Kidney (tissue), 14 donors: ENCODE data around the gene ADARB2. TPM values are rescaled to one million over a fixed set of nuclear protein-coding genes. Genes with fewer than 3 reads are reported as not detected.

Experiments used
- DNase-seq, 5 donors: peaks; one replicate each; pipeline ENCODE4 v3.0.0-alpha.2; 2013 to 2020
- FAIRE-seq: peaks from 2 replicates; lab custom pipeline; 2012; peaks lifted over from hg19 to GRCh38; lab: Jason Lieb, UNC
- H3K27ac ChIP-seq, 2 donors: one replicate each; pipeline ENCODE4 v1.7.0; 2013; ENCODE audit warnings: low read depth in 2 of 2, low read length in 2 of 2, inconsistent platforms in 1 of 2
- H3K27me3 ChIP-seq: one replicate; pipeline ENCODE4 v1.7.1; 2013; ENCODE audit warnings: low read length, inconsistent platforms; ENCODE audit not compliant: control insufficient read depth, insufficient read depth
- H3K36me3 ChIP-seq, 3 donors: one replicate each; pipeline versions ENCODE4 v1.7.0 to v1.7.1; 2013; ENCODE audit warnings: low read length in 3 of 3, control low read depth in 1 of 3, inconsistent platforms in 1 of 3; ENCODE audit not compliant: insufficient read depth in 3 of 3, control insufficient read depth in 2 of 3
- H3K4me1 ChIP-seq, 3 donors: one replicate each; pipeline versions ENCODE4 v1.7.0 to v1.7.1; 2013; ENCODE audit warnings: low read length in 3 of 3, inconsistent platforms in 1 of 3, low read depth in 1 of 3; ENCODE audit not compliant: control insufficient read depth in 2 of 3, insufficient read depth in 2 of 3
- H3K4me3 ChIP-seq, 3 donors: one replicate each; pipeline versions ENCODE4 v1.7.0 to v1.8.1; 2013; ENCODE audit warnings: low read length in 3 of 3, control low read depth in 1 of 3, inconsistent platforms in 1 of 3
- H3K9ac ChIP-seq, 3 donors: one replicate each; pipeline versions ENCODE4 v1.7.0 to v1.7.1; 2013; ENCODE audit warnings: low read length in 3 of 3, control low read depth in 1 of 3, inconsistent platforms in 1 of 3
- H3K9me3 ChIP-seq, 3 donors: one replicate each; pipeline versions ENCODE4 v1.7.0 to v1.7.1; 2013; ENCODE audit warnings: low read length in 3 of 3, control low read depth in 1 of 3, inconsistent platforms in 1 of 3; ENCODE audit not compliant: control insufficient read depth in 2 of 3, insufficient read depth in 1 of 3
- CTCF ChIP-seq: IDR thresholded peaks from 3 replicates; pipeline ENCODE4 v1.5.1; 2012; ENCODE audit warnings: mild to moderate bottlenecking, moderate library complexity, borderline replicate concordance; ENCODE audit not compliant: insufficient read depth; ENCODE audit errors: extremely low read depth
- intact Hi-C: fragments of 100-400 bp; cut with DNase I; formaldehyde crosslinking; loops from one replicate; pipeline ENCODE4 v1.11.1; 2022
- polyA plus RNA-seq: library from polyadenylated mRNA; stranded (reverse); fragments of 350-450 nt; fragmentation: Illumina TruSeq; extraction: RNeasy Lipid Tissue Mini Kit (QIAGEN cat#74804); gene quantifications from one replicate; pipeline ENCODE4 v1.2.3, GENCODE V29; 2014; ENCODE audit warnings: low read depth, low replicate concordance; ENCODE audit not compliant: insufficient read depth
- total RNA-seq: library from RNA; stranded (reverse); fragmentation: NEBNext Ultra II Directional; extraction: Animal tissue kit (Norgen Biotek cat#: 25700); gene quantifications from one replicate; pipeline ENCODE4 v1.2.1, GENCODE V29; 2021
- donor health status: control.
- donor health status: control.
- donor health status: control.
- donor health status: control.
- donor health status: control.
- donor health status: DM: yes; HTN: yes; CAD: no.
- donor health status: Normal renal cell carcinoma (clear cell type).

Gene ADARB2
- total and polyA plus RNA-seq, 2 donors from 2014 or later, result 1.0 to 1.3 TPM

DNA sequence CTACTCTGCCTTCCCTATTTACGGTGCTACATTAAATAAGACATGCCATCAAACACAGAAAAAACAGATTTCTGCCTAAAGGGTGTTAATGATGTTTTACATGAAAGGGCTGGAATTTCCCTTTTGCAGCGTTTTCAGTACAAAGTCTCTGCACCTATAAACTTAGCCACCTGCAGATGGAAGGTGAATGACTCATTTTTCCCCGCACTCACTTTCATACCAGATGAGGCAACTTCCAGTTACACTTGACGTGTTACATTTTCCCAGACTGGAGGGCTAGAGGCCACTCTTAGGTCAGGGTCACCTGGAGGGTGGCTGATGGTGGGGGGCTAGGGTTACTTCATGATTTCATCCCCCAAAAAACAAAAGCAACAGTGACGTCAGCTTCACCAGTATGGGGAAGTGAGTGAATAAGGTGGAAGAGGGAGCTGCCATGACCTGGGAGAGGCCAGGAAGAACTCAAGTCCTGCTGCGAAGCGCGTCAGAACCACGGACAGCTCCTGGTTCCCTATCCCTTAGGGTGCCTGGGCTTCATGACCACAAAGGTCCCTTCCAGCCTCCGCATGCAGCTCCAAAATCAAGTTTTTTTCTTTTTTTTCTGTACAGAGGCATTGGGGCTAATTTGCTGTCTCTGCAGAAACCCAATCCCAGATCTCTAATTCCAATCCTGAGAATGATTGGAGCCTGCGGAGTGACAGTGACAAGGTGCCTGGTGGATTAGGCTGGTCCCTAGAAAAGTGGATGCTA, 94.0 kb downstream of the ADARB2 start:
- DNase-seq, result peak in 4 of 5 donors; percentile 68 to 85 (median 84)
- no peaks in the 10 kb centered on the region for H3K9me3 ChIP-seq
- no peak for TF ChIP-seq CTCF
- intact Hi-C loops, result no loop called here
- no peaks in the 10 kb centered on the region for H3K27me3 ChIP-seq
- no peak overlapping the region for H3K9ac ChIP-seq
- no peaks in the 10 kb centered on the region for H3K36me3 ChIP-seq
- no peak overlapping the region for H3K4me3 ChIP-seq
- no peak for FAIRE-seq
- H3K4me1 ChIP-seq, result no peaks in the 10 kb centered on the region
- no peak overlapping the region for H3K27ac ChIP-seq

GRCh38 chr10:1642600-1643160, 94.6 kb downstream of the ADARB2 start:
- intact Hi-C loops, result no loop called here
- Histone ChIP-seq H3K27me3 (no peaks in the 10 kb centered on the region), H3K27ac (no peak overlapping the region), H3K9me3 (no peaks in the 10 kb centered on the region), H3K4me1 (no peaks in the 10 kb centered on the region), H3K4me3 (no peak overlapping the region), H3K9ac (no peak overlapping the region), H3K36me3 (no peaks in the 10 kb centered on the region)
- no peak for FAIRE-seq
- DNase-seq, result no peak
- no peak for TF ChIP-seq CTCF

- FAIRE-seq (no peak), DNase-seq (no peak)
- TF ChIP-seq CTCF, result no peak
- Histone ChIP-seq H3K36me3 (no peaks in the 10 kb centered on the region), H3K4me1 (no peaks in the 10 kb centered on the region), H3K27me3 (no peaks in the 10 kb centered on the region), H3K9me3 (no peaks in the 10 kb centered on the region), H3K27ac (no peak overlapping the region), H3K9ac (no peak overlapping the region), H3K4me3 (no peak overlapping the region)
- intact Hi-C loops, result no loop called here
Observed at GRCh38 chr10:1641402-1641801, 95.9 kb downstream of the ADARB2 start.
